Breast epithelium (tissue), 4 donors: ENCODE results near the gene SPINT2. TPM values are rescaled to one million over a fixed set of nuclear protein-coding genes. Genes with fewer than 3 reads are reported as not detected.
A peak's percentile ranks its signal among the peaks of the same experiment; 100 is the strongest.

Experiments used
- DNase-seq, 2 donors: peaks; one replicate each; pipeline ENCODE4 v3.0.0-alpha.2; 2019; ENCODE audit warnings: low spot score in 2 of 2
- H3K27ac ChIP-seq, 2 donors: fragments of 200-600 bp; sonication (generic) in 1 of 2; one replicate each; pipeline ENCODE4 v1.5.1; 2016 to 2019; ENCODE audit warnings: mild to moderate bottlenecking in 1 of 2
- H3K27me3 ChIP-seq, 2 donors: fragments of 200-600 bp; sonication (generic) in 1 of 2; one replicate each; pipeline versions ENCODE4 v1.5.1 to v1.6.0; 2017 to 2019; ENCODE audit warnings: control low read depth in 1 of 2, mild to moderate bottlenecking in 1 of 2
- H3K36me3 ChIP-seq: fragments of 200-600 bp; one replicate; pipeline ENCODE4 v1.5.1; 2019
- H3K4me1 ChIP-seq, 2 donors: fragments of 200-600 bp; sonication (generic); one replicate each; pipeline ENCODE4 v1.5.1; 2016 to 2019; ENCODE audit warnings: control low read depth in 1 of 2
- H3K4me3 ChIP-seq, 3 donors: fragments of 200-600 bp; sonication (generic); 1 replicate in 2 of 3; 2 replicates in 1 of 3; pipeline ENCODE4 v1.5.1; 2016 to 2019; ENCODE audit warnings: mild to moderate bottlenecking in 3 of 3, moderate library complexity in 2 of 3
- H3K9me3 ChIP-seq, 2 donors: fragments of 200-600 bp; sonication (generic) in 1 of 2; one replicate each; pipeline ENCODE4 v1.5.1; 2016 to 2019; ENCODE audit warnings: control low read depth in 1 of 2
- CTCF ChIP-seq, 3 donors: fragments of 450-650 bp; IDR thresholded peaks; one replicate each; pipeline ENCODE4 v1.5.1; 2016 to 2017; ENCODE audit warnings: antibody characterized with exemption in 3 of 3, mild to moderate bottlenecking in 3 of 3, moderate library complexity in 3 of 3
- POLR2A ChIP-seq: fragments of 450-650 bp; IDR thresholded peaks from one replicate; pipeline ENCODE4 v1.6.1; 2016; ENCODE audit warnings: antibody characterized with exemption, mild to moderate bottlenecking, moderate library complexity
- POLR2AphosphoS5 ChIP-seq, 3 donors: sonication (generic); formaldehyde crosslinking; IDR thresholded peaks; one replicate each; pipeline ENCODE4 v1.6.1; 2017; ENCODE audit warnings: antibody characterized with exemption in 3 of 3
- intact Hi-C: fragments of 100-400 bp; cut with DNase I; formaldehyde crosslinking; loops from one replicate; pipeline ENCODE4 v1.15.1; 2023; ENCODE audit warnings: low total_unique reads
- total RNA-seq, 3 donors: library from RNA; depleted of rRNA; stranded (reverse); fragments of >200 nt; gene quantifications; one replicate each; pipeline ENCODE4 v1.1.0, GENCODE V29; 2016

SPINT2 gene
- total RNA-seq, 3 donors from 2014 or later, result 17.1 to 639 (median 492) TPM

DNA sequence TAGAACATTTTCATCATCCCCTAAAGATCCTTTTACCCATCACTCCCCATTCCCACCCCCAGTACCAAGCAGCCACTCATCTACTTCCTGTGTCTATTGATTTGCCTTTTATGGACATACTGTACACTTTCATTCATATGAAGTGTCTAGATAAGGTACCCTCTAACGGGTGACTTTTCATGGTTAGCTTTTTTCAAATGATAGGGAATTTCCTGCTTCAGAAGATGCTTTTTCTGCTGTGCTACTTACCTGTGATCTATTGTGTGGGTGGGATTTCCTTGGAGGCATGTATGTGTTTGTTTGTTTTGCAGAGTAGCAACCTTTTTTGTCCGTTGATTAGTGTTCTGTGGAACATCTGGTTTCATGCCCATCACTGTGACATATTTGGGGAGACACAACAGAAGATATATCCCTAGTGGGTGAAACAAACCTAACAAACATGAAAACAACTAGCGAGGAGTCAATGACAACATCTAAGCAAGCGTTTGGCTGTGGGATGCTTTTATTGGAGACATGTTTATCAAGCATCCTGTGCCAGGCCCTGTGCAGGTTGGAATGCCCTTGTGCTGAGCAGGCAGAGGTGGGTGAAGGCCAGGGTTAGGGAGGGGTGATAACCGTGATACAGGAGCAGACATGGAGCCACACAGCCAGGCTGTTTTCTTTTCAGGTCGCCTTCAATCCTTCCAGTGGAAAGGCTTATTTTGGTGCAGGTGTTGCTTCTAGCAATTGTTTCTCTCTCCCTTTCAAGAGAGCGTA, 17.6 kb downstream of the SPINT2 start:
- Histone ChIP-seq H3K27ac (peak overlapping the region in 1 of 2 donors; percentile 30), H3K9me3 (no peaks in the 10 kb centered on the region), H3K36me3 (no peaks in the 10 kb centered on the region), H3K27me3 (no peaks in the 10 kb centered on the region), H3K4me1 (peaks cover 0 to 19% of the 10 kb centered on the region in 2 donors), H3K4me3 (no peak overlapping the region)
- DNase-seq, result no peak
- intact Hi-C loops, result no loop called here
- no peak for TF ChIP-seq POLR2AphosphoS5 (IDR thresholded peaks at IDR 0.05)
- TF ChIP-seq CTCF (IDR thresholded peaks at IDR 0.05), result no peak

DNA sequence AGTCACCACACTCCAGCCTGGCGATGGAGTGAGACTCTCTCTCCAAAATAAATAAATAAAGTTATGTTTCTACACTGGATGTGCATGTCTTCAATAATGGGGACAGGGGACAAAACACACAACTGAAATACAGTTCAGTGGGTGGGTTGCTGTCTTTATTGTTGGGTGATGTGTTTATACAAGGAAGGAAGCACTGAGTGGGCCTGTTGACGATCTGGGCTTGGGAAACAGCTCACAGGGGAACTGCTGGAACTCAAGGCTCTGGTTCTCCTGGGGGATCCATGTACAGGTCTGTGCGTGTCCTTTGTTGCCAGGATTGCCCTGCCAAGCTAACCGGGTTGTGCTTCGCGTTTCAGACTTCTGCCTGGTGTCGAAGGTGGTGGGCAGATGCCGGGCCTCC, 18.9 kb downstream of the SPINT2 start:
- H3K4me3 ChIP-seq, result no peak overlapping the region

DNA sequence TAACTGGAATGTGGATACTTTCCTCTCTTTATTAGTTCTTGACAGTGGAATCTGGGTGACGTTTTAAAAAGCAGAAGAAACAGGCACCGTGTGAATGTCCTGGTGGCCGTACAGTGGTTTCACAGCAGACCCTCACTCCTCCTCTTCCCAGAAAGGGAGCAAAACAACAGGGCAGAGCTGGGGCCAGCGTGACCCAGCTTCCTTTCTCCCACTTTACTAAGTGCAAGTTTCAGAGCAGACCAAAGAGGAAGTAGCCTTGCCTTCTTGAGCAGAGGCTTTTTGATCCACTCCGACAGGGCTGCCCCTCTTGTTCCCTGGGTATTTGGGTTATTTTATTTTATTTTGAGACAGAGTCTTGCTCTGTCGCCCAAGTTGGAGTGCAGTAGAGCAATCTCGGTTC, 20.0 kb downstream of the SPINT2 start:
- Histone ChIP-seq H3K9me3 (no peaks in the 10 kb centered on the region), H3K36me3 (no peaks in the 10 kb centered on the region), H3K27ac (peak overlapping the region in 1 of 2 donors; percentile 29), H3K4me3 (no peak overlapping the region), H3K27me3 (no peaks in the 10 kb centered on the region), H3K4me1 (no peaks in the 10 kb centered on the region)
- TF ChIP-seq CTCF (IDR thresholded peaks at IDR 0.05) (no peak), POLR2A (no peak), POLR2AphosphoS5 (IDR thresholded peaks at IDR 0.05) (no peak)
- intact Hi-C loops, result no loop called here
- DNase-seq, result no peak

More for the DNA sequence above, 18.9 kb downstream of the SPINT2 start:
- H3K9me3 ChIP-seq, result no peaks in the 10 kb centered on the region
- peaks cover 0 to 7% of the 10 kb centered on the region in 2 donors for H3K4me1 ChIP-seq
- intact Hi-C loops, result no loop called here
- TF ChIP-seq POLR2A, result no peak
- no peak for TF ChIP-seq POLR2AphosphoS5 (IDR thresholded peaks at IDR 0.05)
- TF ChIP-seq CTCF (IDR thresholded peaks at IDR 0.05), result no peak
- DNase-seq, result no peak
- peak overlapping the region in 1 of 2 donors; percentile 52 for H3K27ac ChIP-seq
- no peaks in the 10 kb centered on the region for H3K36me3 ChIP-seq
- H3K27me3 ChIP-seq, result no peaks in the 10 kb centered on the region

DNA sequence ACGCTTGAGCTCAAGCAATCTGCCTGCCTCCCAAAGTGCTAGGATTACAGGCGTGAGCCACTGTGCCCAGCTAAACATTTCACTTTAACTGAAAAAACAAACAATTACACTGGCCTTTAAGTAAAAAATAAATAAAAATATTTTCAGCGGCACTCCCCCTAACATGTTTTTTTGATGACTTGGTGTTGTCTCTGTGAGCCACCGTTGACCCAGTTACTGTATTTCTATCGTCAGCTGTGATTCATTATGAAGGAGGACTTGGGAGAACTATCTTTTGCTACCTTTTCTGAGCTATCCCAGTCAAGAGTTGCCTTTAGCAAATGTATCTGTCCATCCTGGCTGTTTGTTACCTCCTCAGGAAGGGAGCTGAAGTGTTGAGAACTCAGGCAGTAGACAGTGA, 21.2 kb downstream of the SPINT2 start:
- H3K27me3 ChIP-seq, result no peaks in the 10 kb centered on the region
- intact Hi-C loops, result no loop called here
- H3K27ac ChIP-seq, result peak overlapping the region; percentile 17 to 38
- no peak for DNase-seq
- H3K36me3 ChIP-seq, result no peaks in the 10 kb centered on the region
- TF ChIP-seq POLR2AphosphoS5 (IDR thresholded peaks at IDR 0.05) (no peak), CTCF (IDR thresholded peaks at IDR 0.05) (no peak), POLR2A (no peak)
- H3K4me1 ChIP-seq, result peaks cover 0 to 9% of the 10 kb centered on the region in 2 donors
- H3K4me3 ChIP-seq, result no peak overlapping the region
- H3K9me3 ChIP-seq, result no peaks in the 10 kb centered on the region

DNA sequence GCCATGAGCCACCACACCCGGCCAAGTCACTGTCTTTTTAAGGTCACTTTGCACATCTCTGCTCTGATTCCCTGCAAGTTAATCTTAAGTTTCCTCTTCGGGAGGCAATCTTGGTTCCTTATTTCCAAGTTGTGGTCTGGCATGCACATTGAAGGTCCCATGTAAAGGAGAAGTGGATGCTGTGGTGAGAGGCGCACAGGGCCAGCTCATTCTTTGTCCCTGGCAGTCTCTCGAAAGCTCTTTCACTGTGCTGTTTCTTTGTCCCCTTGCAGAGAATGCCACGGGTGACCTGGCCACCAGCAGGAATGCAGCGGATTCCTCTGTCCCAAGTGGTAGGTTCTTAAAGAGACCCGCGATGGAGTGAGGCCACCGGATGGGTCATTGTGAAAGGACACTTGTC, 23.2 kb downstream of the SPINT2 start:
- DNase-seq, result no peak
- Histone ChIP-seq H3K4me3 (no peak overlapping the region), H3K36me3 (no peaks in the 10 kb centered on the region), H3K9me3 (no peaks in the 10 kb centered on the region), H3K4me1 (peaks cover 0 to 16% of the 10 kb centered on the region in 2 donors), H3K27me3 (no peaks in the 10 kb centered on the region), H3K27ac (peak overlapping the region in 1 of 2 donors; percentile 93)
- TF ChIP-seq POLR2A, result no peak
- no peak for TF ChIP-seq CTCF (IDR thresholded peaks at IDR 0.05)
- no peak for TF ChIP-seq POLR2AphosphoS5 (IDR thresholded peaks at IDR 0.05)
- intact Hi-C loops, result no loop called here
